ENCODE data around the gene NCAPD2.
"Not testable (repeated sequence)": the region's sequence is repeated elsewhere in the genome, so short reads cannot be mapped to it uniquely, and the experiment has no call there.

Gene NCAPD2

GRCh38 chr12:6490673-6491072 lies 3.2 kb upstream of the NCAPD2 start:
- DNase-seq (ENCODE audit: low spot score) = not testable (repeated sequence)

GRCh38 chr12:6492838-6493496 lies 935 bp upstream of the NCAPD2 start, which contains the start of gene MRPL51:
Gene MRPL51, minus strand, starts transcription at chr12:6493262. Its CDS starts 126 bp downstream, at chr12:6493136.
- DNase-seq (ENCODE audit: low spot score) = peak; percentile 96

- no peak for DNase-seq (ENCODE audit: low spot score)
Observed at GRCh38 chr12:6494258-6494743, 399 bp downstream of the NCAPD2 start.

GRCh38 chr12:6494968-6495367 lies 1.1 kb downstream of the NCAPD2 start:
- DNase-seq (ENCODE audit: low spot score) = no peak

GRCh38 chr12:6497291-6497690 lies 3.4 kb downstream of the NCAPD2 start:
- not testable (repeated sequence) for DNase-seq (ENCODE audit: low spot score)

- no peak for DNase-seq (ENCODE audit: low spot score)
Observed at GRCh38 chr12:6500466-6500865, 6.6 kb downstream of the NCAPD2 start.

- DNase-seq (ENCODE audit: low spot score) = no peak
Observed at GRCh38 chr12:6507102-6507998, 13.4 kb downstream of the NCAPD2 start.

- DNase-seq (ENCODE audit: low spot score) = no peak
Observed at GRCh38 chr12:6508087-6508486, 14.2 kb downstream of the NCAPD2 start.

GRCh38 chr12:6520186-6520585 lies 26.3 kb downstream of the NCAPD2 start:
- DNase-seq (ENCODE audit: low spot score) = no peak

- no peak for DNase-seq (ENCODE audit: low spot score)
Observed at GRCh38 chr12:6522193-6522592, 28.3 kb downstream of the NCAPD2 start.

- DNase-seq (ENCODE audit: low spot score) = no peak
Observed at GRCh38 chr12:6523708-6524107, 29.8 kb downstream of the NCAPD2 start.

GRCh38 chr12:6524648-6525047 lies 30.7 kb downstream of the NCAPD2 start:
- no peak for DNase-seq (ENCODE audit: low spot score)

- no peak for DNase-seq (ENCODE audit: low spot score)
Observed at GRCh38 chr12:6526201-6526600, 32.3 kb downstream of the NCAPD2 start.

GRCh38 chr12:6526766-6527525 lies 33.0 kb downstream of the NCAPD2 start:
- no peak for DNase-seq (ENCODE audit: low spot score)

GRCh38 chr12:6527711-6528110 lies 33.8 kb downstream of the NCAPD2 start:
- no peak for DNase-seq (ENCODE audit: low spot score)

GRCh38 chr12:6528539-6529235 lies 34.8 kb downstream of the NCAPD2 start:
- DNase-seq (ENCODE audit: low spot score) = no peak

GRCh38 chr12:6529291-6529737 lies 35.4 kb downstream of the NCAPD2 start:
- no peak for DNase-seq (ENCODE audit: low spot score)

GRCh38 chr12:6530576-6531260 lies 36.8 kb downstream of the NCAPD2 start:
- DNase-seq (ENCODE audit: low spot score) = no peak

GRCh38 chr12:6532051-6532926 lies 38.4 kb downstream of the NCAPD2 start:
- peak; percentile 83 for DNase-seq (ENCODE audit: low spot score)
